Sigmoid colon (tissue), 4 donors: ENCODE measurements around the gene JOSD1.

Experiments
- CTCF ChIP-seq, 4 experiments: fragments of 450-650 bp in 3 of 4; fragments of 200-600 bp in 1 of 4; IDR thresholded peaks; one replicate each; pipeline ENCODE4 v1.5.1; 2016 to 2019; ENCODE audit warnings: antibody characterized with exemption in 4 of 4, mild to moderate bottlenecking in 3 of 4, moderate library complexity in 2 of 4
- EP300 ChIP-seq, 4 donors: sonication (generic); formaldehyde crosslinking; IDR thresholded peaks; one replicate each; pipeline ENCODE4 v1.6.1; 2017; ENCODE audit warnings: antibody characterized with exemption in 4 of 4
- POLR2AphosphoS5 ChIP-seq, 4 donors: sonication (generic); formaldehyde crosslinking; IDR thresholded peaks; one replicate each; pipeline ENCODE4 v1.6.1; 2017; ENCODE audit warnings: antibody characterized with exemption in 4 of 4

GRCh38 chr22:38728871-38729796 lies 28.4 kb upstream of the JOSD1 start:
- no peak for TF ChIP-seq CTCF (IDR thresholded peaks at IDR 0.05)
- TF ChIP-seq POLR2AphosphoS5 (IDR thresholded peaks at IDR 0.05): no peak
- TF ChIP-seq EP300 (IDR thresholded peaks at IDR 0.05): no peak
